Stimulated activated CD8-positive, alpha-beta memory T cell treated with anti-CD3 and anti-CD28 coated beads, Interleukin-15, amount 100 ng/mL, for 48 hours (primary cell): ENCODE results near the gene BMP7.

Experiments
- DNase-seq, 2 donors: peaks; one replicate each; pipeline ENCODE4 v3.0.0-alpha.2; 2020; ENCODE audit warnings: low read depth in 2 of 2

The BMP7 gene

DNA sequence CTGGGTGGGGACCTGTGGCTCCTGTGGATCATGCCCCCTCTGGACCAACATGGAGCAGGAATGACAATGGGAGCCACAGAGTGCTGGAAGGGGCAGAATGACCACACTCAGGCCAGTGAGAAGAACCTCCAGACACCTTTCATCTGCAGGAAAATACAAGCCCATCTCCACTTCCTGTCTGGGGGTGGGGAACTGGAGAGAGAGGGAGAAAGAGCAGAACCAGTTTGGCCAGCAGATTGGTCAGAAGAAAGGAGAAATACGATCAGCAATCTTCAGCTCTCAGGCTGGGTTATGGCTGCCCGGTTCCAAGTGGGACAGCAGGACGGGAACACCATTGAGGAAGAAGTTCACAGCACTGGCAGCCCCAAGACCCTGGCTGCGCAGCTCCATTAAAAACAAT, 37.0 kb downstream of the BMP7 start:
- no peak for DNase-seq

GRCh38 chr20:57225830-57226229, 40.6 kb downstream of the BMP7 start:
- DNase-seq, result no peak

DNA sequence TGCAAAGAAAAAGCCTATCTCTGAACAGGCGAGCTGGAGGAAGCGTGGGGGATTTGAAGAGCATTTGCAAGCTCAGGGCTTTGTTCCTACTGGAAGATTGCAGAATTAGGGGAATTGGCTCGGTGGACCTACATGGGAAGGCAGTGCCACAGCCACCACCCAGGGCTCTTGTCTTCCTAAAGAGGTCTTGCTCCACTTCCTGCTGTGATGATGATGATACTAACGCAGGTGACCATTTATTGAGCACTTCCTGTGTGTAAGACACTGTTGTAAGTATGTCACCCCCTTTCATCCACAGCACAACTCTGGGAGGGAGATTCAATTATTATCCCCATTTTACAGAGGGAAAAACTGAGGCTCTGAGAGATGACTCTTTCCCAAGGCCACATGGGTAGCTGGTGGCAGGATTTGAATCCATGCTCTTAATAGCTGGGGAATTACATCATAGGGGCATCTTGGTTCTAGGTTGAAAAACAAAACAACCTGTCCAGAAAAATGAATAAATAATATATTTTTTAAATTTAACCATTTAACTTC, 41.2 kb downstream of the BMP7 start:
- no peak for DNase-seq

- DNase-seq, result no peak
These were observed 41.8 kb downstream of the BMP7 start for GRCh38 chr20:57224641-57225138.

- DNase-seq, result no peak
These were observed 42.6 kb downstream of the BMP7 start for GRCh38 chr20:57223648-57224489.

- DNase-seq, result no peak
These were observed 43.9 kb downstream of the BMP7 start for GRCh38 chr20:57222631-57222950.

GRCh38 chr20:57221916-57222630, 44.4 kb downstream of the BMP7 start:
- DNase-seq, result no peak

- DNase-seq, result no peak
These were observed 45.9 kb downstream of the BMP7 start for GRCh38 chr20:57220337-57221145.

- no peak for DNase-seq
These were observed 47.3 kb downstream of the BMP7 start for GRCh38 chr20:57219071-57219677.

GRCh38 chr20:57218489-57218888, 48.0 kb downstream of the BMP7 start:
- DNase-seq, result no peak

- DNase-seq, result no peak
These were observed 48.6 kb downstream of the BMP7 start for GRCh38 chr20:57217802-57218201.

DNA sequence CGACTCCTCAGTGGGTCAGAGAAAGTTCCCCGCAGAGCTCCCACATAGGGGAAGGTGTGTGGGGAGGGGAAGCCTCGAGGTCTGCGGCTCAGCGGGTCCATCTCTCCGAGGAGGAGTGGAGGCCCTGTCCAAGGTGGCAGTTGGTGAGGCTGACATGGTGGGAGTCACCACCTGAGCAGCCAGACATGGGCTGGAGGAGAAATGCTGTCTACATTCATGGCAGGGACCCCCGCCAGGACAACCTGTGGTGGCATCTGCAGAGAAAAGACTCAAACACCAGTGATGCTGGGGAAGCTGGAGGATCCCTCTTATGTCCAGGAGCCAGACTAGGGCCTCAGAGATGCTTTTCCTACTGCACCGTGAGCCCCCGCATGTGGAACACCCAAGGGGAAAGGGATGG, 49.8 kb downstream of the BMP7 start:
- DNase-seq, result no peak

DNA sequence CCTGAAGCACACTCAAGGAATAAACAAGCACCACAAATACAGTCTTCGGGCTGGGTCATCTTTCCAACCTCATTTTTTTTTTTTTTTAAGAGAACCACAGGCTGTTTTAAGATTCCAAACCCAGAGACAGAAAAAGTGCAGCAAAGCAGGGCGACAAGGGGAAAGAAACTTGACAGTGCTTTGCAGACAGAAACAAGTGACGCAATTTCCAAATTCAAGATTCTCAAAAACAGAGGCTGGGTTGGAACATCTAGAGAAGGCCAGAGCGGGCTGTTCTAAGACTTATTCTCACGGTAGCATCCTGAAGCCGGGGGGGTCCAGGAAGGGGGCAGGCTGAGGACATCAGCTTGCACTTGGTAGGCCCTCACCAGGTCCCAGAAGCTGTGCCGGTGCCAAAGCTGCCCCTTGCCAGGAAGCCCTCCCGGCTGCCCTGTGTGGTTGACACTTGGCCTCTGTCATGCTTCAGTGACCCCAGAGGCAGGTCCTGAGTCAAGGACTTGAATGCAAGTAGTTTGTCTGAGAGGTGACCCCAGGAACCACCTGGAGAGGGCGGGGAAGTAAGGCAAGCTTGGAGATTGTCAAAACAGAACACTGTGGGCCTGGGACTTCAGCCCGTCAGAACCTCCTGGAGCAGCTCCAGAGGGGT, 50.5 kb downstream of the BMP7 start:
- DNase-seq, result no peak

GRCh38 chr20:57215426-57215825, 51.0 kb downstream of the BMP7 start:
- DNase-seq, result no peak

- DNase-seq, result no peak
These were observed 51.5 kb downstream of the BMP7 start for GRCh38 chr20:57214948-57215347.

DNA sequence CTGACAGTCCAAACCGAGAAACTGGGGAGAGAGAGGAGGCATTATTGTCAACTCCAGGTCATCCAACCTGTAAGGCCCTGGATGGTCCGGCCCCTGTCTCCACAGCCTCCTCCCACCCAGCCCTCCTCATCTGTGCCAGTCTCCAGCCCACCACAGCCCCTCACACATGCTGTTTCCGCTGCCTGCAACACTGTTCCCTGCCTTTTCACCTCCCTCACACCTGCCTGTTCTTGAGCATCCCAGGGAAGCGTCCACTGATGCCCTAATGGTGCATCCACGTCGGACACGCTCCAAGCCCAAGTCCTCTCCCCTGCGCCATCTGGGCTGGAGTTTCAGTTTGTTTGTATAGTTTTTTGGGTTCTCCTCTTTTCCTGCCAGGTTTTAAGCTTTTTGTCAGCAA, 52.0 kb downstream of the BMP7 start:
- no peak for DNase-seq

DNA sequence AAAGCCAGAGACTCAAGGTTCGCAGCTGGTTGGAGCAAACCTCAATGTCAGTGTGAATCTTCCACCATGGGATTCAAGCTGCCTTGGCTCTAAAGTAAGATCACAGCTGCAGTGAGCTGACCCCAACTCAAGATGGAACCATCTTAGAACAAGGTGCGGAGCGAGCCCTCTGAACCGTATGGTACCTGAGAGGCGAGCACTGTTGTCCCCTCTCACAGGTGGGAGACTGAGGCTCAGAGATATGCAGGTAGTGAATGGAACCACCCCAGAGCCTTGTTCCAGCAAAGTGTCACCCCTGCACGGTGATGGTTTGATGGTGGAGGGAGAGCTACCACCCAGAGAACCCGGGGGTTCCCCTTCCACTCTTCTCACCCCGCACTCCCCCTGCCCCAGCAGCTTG, 52.5 kb downstream of the BMP7 start:
- no peak for DNase-seq

- no peak for DNase-seq
These were observed 53.1 kb downstream of the BMP7 start for GRCh38 chr20:57213291-57213690.

GRCh38 chr20:57212534-57213276, 53.7 kb downstream of the BMP7 start:
- no peak for DNase-seq

- no peak for DNase-seq
These were observed 54.4 kb downstream of the BMP7 start for GRCh38 chr20:57211908-57212533.
